VCaP (cell line): Measurements from ENCODE around the gene STEAP3.

Source experiments
- H3K27ac ChIP-seq: fragments of 450-650 bp; 2 replicates; pipeline ENCODE4 v1.5.1; 2017
- CTCF ChIP-seq: fragments of 450-650 bp; conservative IDR thresholded peaks from 2 replicates; pipeline ENCODE4 v1.5.1; 2017; ENCODE audit warnings: mild to moderate bottlenecking, moderate library complexity

STEAP3 gene

DNA sequence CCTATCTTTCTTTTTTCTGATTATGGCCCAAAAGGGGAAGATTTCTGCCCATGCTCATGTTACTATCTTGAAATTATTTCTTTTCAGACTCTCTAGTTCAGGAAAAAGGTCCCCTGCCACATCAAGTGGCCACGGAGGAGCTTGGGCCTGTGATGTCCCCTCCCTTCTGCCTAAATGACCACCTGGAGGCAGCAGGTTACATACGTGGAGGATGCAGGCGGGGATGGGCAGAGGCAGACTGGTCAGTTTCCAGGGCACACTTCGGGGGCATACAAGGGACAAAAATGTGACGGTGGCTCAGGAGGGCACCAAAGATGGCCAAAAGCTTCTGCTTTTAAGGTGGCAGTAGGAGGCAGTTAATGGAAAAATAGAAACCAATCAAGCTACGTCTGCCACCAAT lies 30.7 kb upstream of the STEAP3 start:
- no peak overlapping the region for H3K27ac ChIP-seq
- TF ChIP-seq CTCF = no peak

DNA sequence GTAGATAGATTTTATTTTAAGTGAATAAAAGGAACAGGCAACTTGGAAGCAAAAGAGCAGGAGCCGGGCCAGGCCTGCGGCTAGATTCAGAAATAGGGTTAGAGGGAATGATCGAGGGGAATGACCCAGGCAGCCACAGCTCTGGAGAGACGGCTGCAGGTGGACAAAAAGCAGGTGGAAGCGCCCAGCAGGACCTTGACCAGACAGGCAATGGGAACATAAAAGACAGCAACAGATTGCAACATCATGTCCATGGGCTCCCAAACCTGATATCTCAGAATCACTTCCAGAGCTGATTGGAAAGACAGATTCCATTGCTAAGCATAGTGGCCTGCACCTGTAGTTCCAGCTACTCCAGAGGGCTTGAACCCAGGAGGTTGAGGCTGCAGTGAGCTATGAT lies 28.6 kb upstream of the STEAP3 start:
- H3K27ac ChIP-seq = no peak overlapping the region
- TF ChIP-seq CTCF = no peak

DNA sequence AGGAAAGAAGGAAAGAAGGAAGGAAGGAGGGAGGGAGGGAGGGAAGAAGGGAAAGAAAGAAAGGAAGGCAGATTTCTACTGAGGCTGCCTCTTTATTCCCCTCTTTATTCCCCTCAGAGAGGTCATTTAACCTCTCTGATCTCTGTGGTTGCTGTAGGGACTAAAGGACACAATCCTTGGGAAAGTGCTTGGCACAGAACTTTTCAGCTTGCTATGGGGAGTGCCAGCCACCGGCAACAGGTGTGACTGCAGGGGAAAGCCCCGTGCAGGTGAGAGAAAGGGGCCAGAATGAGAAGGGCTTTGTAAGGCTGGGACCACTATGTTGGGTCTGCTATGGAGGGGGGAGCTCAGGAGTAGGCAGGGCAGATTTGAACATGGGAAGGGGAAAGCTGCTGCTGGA lies 27.7 kb upstream of the STEAP3 start:
- H3K27ac ChIP-seq = no peak overlapping the region

GRCh38 chr2:119196301-119197125 lies 27.1 kb upstream of the STEAP3 start:
- no peak overlapping the region for H3K27ac ChIP-seq
- TF ChIP-seq CTCF = no peak

More for the DNA sequence above, 27.7 kb upstream of the STEAP3 start:
- no peak for TF ChIP-seq CTCF

DNA sequence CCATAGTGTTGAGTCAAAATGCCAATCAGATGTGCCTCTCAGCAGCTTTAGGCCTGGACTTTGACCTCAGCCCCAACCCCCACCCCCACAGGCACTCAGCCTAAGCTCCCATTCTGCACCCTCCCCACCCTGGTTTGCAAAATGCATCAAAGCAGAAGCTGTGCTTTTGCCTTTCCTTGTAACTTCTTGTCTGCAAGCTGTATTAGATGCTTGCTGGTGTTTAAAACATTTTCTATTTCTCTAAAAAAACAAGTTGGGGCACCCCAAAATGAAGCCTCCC lies 26.6 kb upstream of the STEAP3 start:
- TF ChIP-seq CTCF = no peak
- H3K27ac ChIP-seq = no peak overlapping the region

DNA sequence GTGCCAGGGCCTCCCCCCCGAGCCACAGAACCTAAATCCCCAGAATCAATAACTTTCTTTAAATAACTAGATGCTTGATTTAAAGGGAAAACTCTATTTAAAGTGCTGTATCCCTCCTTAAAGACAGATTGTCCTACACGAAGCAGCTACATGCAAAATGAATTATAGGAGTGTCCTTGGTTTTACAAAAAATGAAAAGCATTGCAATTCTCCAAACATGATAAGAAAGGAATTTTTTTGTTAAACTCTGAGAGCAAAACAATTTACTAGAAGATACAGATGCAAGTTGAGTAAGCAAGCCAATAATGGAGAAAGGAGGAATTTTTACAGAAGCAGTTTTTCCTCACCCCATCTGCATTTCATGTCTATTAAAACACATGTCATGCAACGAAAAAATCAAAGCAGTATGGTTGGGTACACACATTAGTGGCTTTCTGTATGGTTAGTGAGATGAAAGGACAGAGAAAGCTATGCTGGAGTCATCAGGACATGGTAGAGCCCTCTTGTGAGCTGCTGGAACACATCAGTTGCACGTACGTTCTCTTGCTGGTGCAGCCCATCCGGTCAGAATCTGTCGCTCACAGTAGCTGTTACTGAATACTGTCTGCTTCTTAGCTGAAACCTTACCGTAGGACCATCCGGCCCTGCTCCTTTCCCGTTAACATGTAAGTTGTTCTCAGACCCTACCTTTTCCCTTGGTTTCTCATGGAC lies 25.9 kb upstream of the STEAP3 start:
- no peak for TF ChIP-seq CTCF

DNA sequence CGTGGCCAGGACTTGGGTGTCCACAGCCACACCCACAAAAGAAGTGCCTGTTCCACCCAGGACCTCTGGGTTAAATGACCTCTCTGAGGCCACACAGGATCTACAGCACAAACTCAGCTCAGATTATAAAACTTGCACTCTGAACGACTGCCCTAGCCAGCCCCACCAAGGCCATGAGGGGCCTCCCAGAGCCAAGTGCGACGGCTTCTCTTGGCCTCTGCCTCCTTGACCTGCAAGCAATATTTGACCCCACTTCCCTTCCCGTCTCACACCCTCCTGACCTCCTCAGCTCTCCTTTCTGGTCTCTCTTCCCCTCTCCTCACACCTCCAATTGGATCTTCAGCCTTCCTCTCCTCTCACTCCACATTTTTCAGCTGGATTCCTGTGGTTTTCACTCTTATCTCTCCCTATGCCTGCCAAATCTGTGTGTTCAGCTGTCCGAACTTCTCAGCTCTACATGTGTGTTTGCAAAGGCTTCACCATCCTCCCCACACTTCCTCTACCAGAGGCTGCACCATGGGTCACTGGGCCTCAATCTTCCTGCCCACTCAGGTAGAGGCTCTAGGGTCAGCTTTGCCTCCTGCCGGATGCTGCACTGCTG lies 25.3 kb upstream of the STEAP3 start:
- no peak overlapping the region for H3K27ac ChIP-seq
- TF ChIP-seq CTCF = no peak

More for the DNA sequence above, 25.9 kb upstream of the STEAP3 start:
- no peak overlapping the region for H3K27ac ChIP-seq
